Rectal smooth muscle tissue (tissue), 1 donor: ENCODE results near the gene NAPSA.

ENCODE experiments used
- H3K27ac ChIP-seq: one replicate; pipeline ENCODE4 v1.7.0; 2013; ENCODE audit warnings: low read depth, low read length, inconsistent platforms
- H3K27me3 ChIP-seq: one replicate; pipeline ENCODE4 v1.7.0; 2013; ENCODE audit warnings: low read length; ENCODE audit not compliant: control insufficient read depth, insufficient read depth
- H3K36me3 ChIP-seq: one replicate; pipeline ENCODE4 v1.7.0; 2013; ENCODE audit warnings: low read length; ENCODE audit not compliant: control insufficient read depth, insufficient read depth
- H3K4me1 ChIP-seq: one replicate; pipeline ENCODE4 v1.7.0; 2013; ENCODE audit warnings: low read length; ENCODE audit not compliant: control insufficient read depth, insufficient read depth
- H3K4me3 ChIP-seq: one replicate; pipeline ENCODE4 v1.7.0; 2013; ENCODE audit warnings: low read length
- H3K9ac ChIP-seq: one replicate; pipeline ENCODE4 v1.7.0; 2013; ENCODE audit warnings: low read length

Gene NAPSA

GRCh38 chr19:50322234-50322633, 43.2 kb downstream of the NAPSA start:
- no peak overlapping the region for H3K4me3 ChIP-seq
- H3K4me1 ChIP-seq, result no peaks in the 10 kb centered on the region
- peaks cover 15% of the 10 kb centered on the region for H3K27me3 ChIP-seq
- H3K27ac ChIP-seq, result no peak overlapping the region
- no peak overlapping the region for H3K9ac ChIP-seq
- H3K36me3 ChIP-seq, result no peaks in the 10 kb centered on the region

DNA sequence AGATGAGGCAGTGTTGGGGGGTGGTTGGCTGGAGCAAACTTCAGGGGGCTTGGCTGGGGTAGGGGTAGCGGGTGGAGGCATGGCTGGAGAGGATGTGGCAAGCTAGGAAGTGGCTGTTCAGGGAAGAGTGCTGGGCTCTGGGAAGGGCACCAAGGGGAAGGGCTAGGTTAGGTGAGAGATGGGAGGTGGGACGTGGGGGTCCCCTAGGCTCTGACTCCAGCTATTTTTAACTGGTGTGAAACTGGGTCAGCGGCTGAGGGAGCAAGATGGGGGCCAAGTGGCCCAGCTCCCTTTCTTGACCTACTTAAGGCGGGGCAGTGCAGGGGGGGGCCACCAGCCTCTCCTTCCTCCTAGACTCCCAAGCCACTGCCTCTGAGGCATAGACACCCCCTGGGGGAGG, 43.6 kb downstream of the NAPSA start:
- Histone ChIP-seq H3K9ac (no peak overlapping the region), H3K27me3 (peaks cover 11% of the 10 kb centered on the region), H3K27ac (no peak overlapping the region), H3K4me1 (no peaks in the 10 kb centered on the region), H3K4me3 (no peak overlapping the region), H3K36me3 (no peaks in the 10 kb centered on the region)

- Histone ChIP-seq H3K27me3 (peaks cover 3% of the 10 kb centered on the region), H3K4me1 (no peaks in the 10 kb centered on the region), H3K27ac (no peak overlapping the region), H3K4me3 (no peak overlapping the region), H3K9ac (no peak overlapping the region), H3K36me3 (no peaks in the 10 kb centered on the region)
Observed at GRCh38 chr19:50320596-50320995, 44.8 kb downstream of the NAPSA start.

- Histone ChIP-seq H3K36me3 (no peaks in the 10 kb centered on the region), H3K4me3 (no peak overlapping the region), H3K27ac (no peak overlapping the region), H3K4me1 (no peaks in the 10 kb centered on the region), H3K9ac (no peak overlapping the region), H3K27me3 (peaks cover 3% of the 10 kb centered on the region)
Observed at GRCh38 chr19:50320051-50320450, 45.4 kb downstream of the NAPSA start.

DNA sequence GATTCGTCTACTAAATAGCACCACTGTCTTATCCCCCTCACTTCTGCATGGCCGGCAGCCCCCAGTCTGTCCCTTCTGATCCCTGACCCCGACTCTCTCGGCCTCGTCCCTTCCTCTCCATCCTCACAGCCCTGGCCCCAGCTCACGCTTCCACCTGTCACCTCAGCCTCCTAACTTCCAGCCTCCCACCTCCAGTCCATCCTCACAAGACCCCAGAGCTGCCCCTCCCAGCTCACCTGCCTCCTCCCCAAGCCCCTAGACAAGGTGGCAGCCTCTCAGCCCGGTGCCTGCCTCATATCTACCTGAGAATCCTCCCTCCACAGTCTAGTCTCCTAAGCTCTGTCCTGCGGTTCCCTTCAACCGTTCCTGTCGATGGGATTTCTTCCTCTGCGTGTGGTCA, 46.3 kb downstream of the NAPSA start:
- Histone ChIP-seq H3K4me1 (no peaks in the 10 kb centered on the region), H3K36me3 (no peaks in the 10 kb centered on the region), H3K27me3 (peaks cover 10% of the 10 kb centered on the region), H3K4me3 (no peak overlapping the region), H3K27ac (no peak overlapping the region), H3K9ac (no peak overlapping the region)

DNA sequence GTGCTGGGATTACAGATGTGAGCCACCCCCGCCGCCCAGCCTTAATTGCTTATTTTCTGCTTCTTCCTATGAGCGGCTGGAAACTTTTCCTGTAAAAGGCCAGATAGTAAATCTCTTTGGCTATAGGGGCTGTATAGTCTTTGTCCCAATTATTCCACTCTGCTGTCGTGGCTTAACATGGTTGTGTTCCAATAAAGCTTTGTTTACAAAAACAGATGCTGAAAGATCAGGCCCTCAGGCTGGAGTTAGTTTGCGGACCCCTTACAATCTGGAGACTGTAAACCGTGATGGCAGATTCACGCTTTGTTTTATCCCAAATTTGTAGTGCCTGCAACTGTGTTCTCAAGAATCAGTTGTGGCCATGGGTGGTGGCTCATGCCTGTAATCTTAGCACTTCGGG, 47.0 kb downstream of the NAPSA start:
- Histone ChIP-seq H3K27me3 (peaks cover 11% of the 10 kb centered on the region), H3K9ac (no peak overlapping the region), H3K36me3 (no peaks in the 10 kb centered on the region), H3K27ac (no peak overlapping the region), H3K4me1 (no peaks in the 10 kb centered on the region), H3K4me3 (no peak overlapping the region)

DNA sequence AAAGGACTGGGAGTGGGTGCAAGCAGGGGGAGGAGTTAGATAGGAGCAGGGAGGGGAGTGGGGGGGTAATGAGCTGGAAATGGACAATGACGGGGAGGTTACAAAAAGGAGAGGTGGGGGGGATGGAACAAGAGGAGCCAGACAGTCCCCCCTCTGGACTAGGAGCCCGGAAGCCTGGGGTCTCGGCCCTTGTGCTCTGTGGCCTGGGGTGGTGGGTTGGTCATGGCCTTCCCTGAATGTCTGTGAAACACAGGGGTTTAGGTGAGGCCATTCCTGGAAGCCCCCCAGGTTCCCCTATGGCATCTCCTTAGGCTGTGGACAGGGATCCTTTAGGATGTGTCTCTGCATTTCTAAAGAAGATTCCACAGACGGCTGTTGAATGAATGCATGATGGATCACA, 48.3 kb downstream of the NAPSA start:
- H3K27me3 ChIP-seq, result peaks cover 17% of the 10 kb centered on the region
- H3K4me3 ChIP-seq, result no peak overlapping the region
- H3K4me1 ChIP-seq, result no peaks in the 10 kb centered on the region
- no peak overlapping the region for H3K9ac ChIP-seq
- no peak overlapping the region for H3K27ac ChIP-seq
- H3K36me3 ChIP-seq, result no peaks in the 10 kb centered on the region

GRCh38 chr19:50315773-50316448, 49.5 kb downstream of the NAPSA start:
- Histone ChIP-seq H3K27ac (no peak overlapping the region), H3K4me3 (no peak overlapping the region), H3K9ac (no peak overlapping the region), H3K27me3 (peaks cover 20% of the 10 kb centered on the region), H3K4me1 (no peaks in the 10 kb centered on the region), H3K36me3 (no peaks in the 10 kb centered on the region)

DNA sequence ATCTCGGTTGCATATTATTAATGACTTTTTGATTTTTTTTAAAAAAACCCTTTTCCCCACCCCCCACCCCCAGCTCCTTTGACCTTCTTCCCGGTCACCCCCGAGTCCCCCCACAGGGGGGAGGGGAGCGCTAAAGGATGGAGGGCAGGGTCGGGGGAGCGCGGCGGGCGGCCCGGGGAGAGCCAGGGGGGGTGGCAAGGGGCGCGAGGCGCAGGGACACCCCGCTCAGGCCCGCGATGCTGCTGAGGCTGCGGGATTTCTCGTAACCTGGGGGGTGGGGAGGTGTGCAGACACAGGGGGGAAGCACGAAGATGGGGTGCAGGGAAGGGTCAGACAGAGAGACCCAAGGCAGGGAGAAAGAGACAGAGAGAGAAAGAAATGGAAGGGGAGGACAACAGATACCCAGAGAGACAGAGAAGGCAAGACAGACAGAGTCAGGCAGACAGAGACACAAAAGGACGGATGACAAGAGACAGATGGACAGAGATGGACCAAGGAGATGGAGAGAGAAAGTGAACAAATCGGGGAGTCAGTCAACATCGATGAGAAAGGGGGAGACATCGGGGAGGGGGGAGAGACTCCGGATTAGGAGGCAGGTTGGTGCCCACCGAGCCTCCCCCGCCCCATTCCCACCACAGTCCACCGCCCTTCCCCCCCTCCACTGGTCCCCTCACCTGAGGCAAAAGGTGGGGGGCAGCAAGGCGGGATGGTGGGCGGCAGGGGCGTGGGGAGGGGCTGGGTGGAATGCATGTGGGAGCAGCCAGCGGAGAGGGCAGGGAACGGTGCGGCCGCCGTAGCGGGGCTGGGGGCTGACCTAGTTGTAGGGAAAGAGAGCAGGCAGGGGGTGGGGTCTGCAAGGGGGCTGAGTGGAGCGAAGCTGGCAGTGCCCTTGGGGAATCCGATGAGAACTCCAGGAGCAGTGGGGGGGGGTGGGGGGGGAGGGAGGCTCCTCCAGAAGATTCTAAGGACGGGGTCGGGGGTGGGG, 50.4 kb downstream of the NAPSA start:
- Histone ChIP-seq H3K27ac (no peak overlapping the region), H3K4me3 (no peak overlapping the region)

DNA sequence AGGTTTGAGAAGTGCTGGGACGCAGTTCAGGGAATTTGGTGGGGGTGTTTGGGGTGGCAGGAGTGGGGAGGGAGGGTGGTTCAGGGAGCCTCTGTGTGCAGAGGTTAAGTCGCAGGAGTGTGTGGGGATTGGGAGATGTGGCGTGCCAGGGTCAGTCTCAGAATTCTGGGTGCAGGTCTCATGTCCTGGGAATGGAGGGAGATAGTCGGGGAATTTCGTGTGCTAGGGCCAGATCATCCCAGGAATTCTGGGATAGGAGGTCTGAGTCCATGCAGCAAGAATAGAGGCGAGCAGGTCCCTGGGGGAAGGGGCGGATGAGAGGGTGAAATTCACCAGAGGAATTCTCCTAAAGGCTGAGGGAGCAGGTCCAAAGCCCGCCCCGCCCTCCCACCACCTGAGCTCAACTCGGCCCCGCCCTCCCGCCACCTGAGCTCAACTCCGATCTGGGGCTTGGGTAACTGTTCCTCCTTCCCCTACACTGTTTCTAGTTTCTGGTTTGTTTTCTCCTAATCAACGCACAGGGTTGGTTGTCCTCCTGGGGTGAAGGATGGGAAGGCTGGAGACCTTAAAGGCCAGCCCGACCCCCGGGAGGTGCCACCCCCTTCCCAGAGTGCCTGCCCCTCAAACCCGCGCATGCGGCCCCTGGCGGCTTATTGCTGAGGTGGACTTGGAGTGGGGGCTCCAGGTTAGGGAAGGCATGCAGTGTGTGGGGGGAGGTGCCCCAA, 51.5 kb downstream of the NAPSA start:
- no peak overlapping the region for H3K27ac ChIP-seq
- peaks cover 26% of the 10 kb centered on the region for H3K27me3 ChIP-seq
- H3K4me1 ChIP-seq, result no peaks in the 10 kb centered on the region
- H3K36me3 ChIP-seq, result no peaks in the 10 kb centered on the region
- H3K4me3 ChIP-seq, result no peak overlapping the region
- H3K9ac ChIP-seq, result no peak overlapping the region

More for the DNA sequence above, 50.4 kb downstream of the NAPSA start:
- Histone ChIP-seq H3K36me3 (no peaks in the 10 kb centered on the region), H3K9ac (no peak overlapping the region), H3K27me3 (peaks cover 25% of the 10 kb centered on the region), H3K4me1 (no peaks in the 10 kb centered on the region)

GRCh38 chr19:50312967-50313811, 52.2 kb downstream of the NAPSA start:
- Histone ChIP-seq H3K4me1 (no peaks in the 10 kb centered on the region), H3K27ac (no peak overlapping the region), H3K36me3 (no peaks in the 10 kb centered on the region), H3K27me3 (peaks cover 26% of the 10 kb centered on the region), H3K4me3 (no peak overlapping the region), H3K9ac (no peak overlapping the region)
